Measurements from ENCODE around the gene TMEM74B. TPM values are rescaled to one million over a fixed set of nuclear protein-coding genes. Genes with fewer than 3 reads are reported as not detected.
A peak's percentile ranks its signal among the peaks of the same experiment; 100 is the strongest.

Gene TMEM74B
- total RNA-seq, 1 experiment from 2014 or later, result 4.9 TPM

DNA sequence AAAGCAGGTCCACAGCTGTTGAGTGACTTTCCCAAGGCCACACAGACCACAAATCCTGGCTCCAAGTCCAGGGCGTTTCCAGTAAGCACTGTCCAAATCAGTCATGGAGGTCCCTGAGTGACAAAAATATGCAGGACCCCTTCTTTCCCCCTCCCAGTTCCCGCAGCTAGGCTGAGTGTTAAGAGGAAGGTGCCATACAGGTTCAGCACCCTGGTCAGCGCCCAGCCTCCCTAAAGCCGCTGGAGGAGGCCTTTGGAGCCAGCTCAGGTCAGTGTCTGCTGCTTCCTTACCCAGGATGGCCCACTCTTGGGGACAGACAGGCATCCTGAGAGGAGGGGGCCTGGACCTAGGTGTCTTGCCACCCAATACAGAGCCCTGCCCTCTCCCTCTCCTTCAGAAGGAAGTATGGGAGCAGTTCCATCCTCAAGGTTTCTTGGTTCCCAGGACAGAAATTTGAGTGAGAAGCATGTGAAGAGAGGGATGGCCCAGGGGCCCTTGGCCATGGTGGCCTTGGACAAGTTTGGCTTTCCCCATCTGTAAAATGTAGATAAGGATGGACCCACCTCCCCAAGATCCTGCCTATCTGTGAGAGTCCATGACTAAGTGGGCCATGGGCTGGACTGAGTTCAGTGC, 13.2 kb downstream of the TMEM74B start:
- Histone ChIP-seq H3K27ac (ENCODE audit: insufficient read length, low read depth, low read length) (no peak overlapping the region), H4K8ac (replicated peaks; ENCODE audit: insufficient read length, low read depth, low read length) (no peak overlapping the region), H3K14ac (ENCODE audit: insufficient read depth, low read length) (no peak overlapping the region), H2BK120ac (ENCODE audit: low read depth, low read length, poor library complexity, severe bottlenecking) (no peak overlapping the region), H3K9ac (ENCODE audit: extremely low read depth, insufficient read length, low read length) (no peak overlapping the region), H3K18ac (ENCODE audit: insufficient read length, low read depth, low read length) (no peak overlapping the region), H3K4me2 (ENCODE audit: insufficient read depth, insufficient read length, low read length) (no peak overlapping the region), H3K27me3 (ENCODE audit: insufficient read depth, low read length) (no peaks in the 10 kb centered on the region), H3T11ph (ENCODE audit: low read length) (no peak overlapping the region), H4K5ac (ENCODE audit: insufficient read length, low read depth, low read length) (no peak overlapping the region), H3K4ac (ENCODE audit: low read depth, low read length) (no peak overlapping the region), H3K79me1 (ENCODE audit: insufficient read depth, low read depth, low read length, poor library complexity, severe bottlenecking) (no peaks in the 10 kb centered on the region), H2AK5ac (ENCODE audit: insufficient read length, low read length) (no peak overlapping the region), H2BK5ac (ENCODE audit: insufficient read length, low read length) (no peak overlapping the region), H2BK20ac (ENCODE audit: low read depth, low read length, poor library complexity, severe bottlenecking) (no peak overlapping the region), H3K23ac (ENCODE audit: insufficient read length, low read depth, low read length) (no peak overlapping the region), H4K91ac (ENCODE audit: insufficient read length, low read depth, low read length) (no peak overlapping the region), H3K9me3 (ENCODE audit: control insufficient read depth, low read depth, low read length) (no peaks in the 10 kb centered on the region), H2BK15ac (ENCODE audit: low read depth, low read length) (no peak overlapping the region), H2BK12ac (ENCODE audit: insufficient read length, low read depth, low read length) (no peak overlapping the region), H3K23me2 (ENCODE audit: insufficient read length, low read depth, low read length, poor library complexity, severe bottlenecking) (no peaks in the 10 kb centered on the region), H4K20me1 (ENCODE audit: control insufficient read depth, insufficient read depth, insufficient read length) (no peaks in the 10 kb centered on the region), H2AFZ (ENCODE audit: low read length) (no peak overlapping the region), H3K56ac (ENCODE audit: insufficient read length, low read depth, low read length) (no peak overlapping the region), H3K79me2 (ENCODE audit: insufficient read depth, low read length) (no peaks in the 10 kb centered on the region), H3K4me1 (ENCODE audit: insufficient read depth, low read length) (no peaks in the 10 kb centered on the region)
- Mint-ChIP-seq H3K27me3 (ENCODE audit: low read depth) (no peaks in the 10 kb centered on the region), H3K4me1 (no peaks in the 10 kb centered on the region), H3K9me3 (no peaks in the 10 kb centered on the region; a peak in 1 of 5 replicates), H3K27ac (no peak overlapping the region), H3K36me3 (ENCODE audit: insufficient read depth in 1 of 3, low read depth in 3 of 3) (peaks cover 27 to 48% (median 30%) of the 10 kb centered on the region in 3 experiments; a peak in 6 of 7 replicates), H3K4me3 (no peak overlapping the region)
- WGBS (ENCODE audit: extremely low coverage, insufficient read length, low lambda C conversion rate), result no CpG with 5 or more reads among the region's 4 CpGs
- TF ChIP-seq, protein P1, sequence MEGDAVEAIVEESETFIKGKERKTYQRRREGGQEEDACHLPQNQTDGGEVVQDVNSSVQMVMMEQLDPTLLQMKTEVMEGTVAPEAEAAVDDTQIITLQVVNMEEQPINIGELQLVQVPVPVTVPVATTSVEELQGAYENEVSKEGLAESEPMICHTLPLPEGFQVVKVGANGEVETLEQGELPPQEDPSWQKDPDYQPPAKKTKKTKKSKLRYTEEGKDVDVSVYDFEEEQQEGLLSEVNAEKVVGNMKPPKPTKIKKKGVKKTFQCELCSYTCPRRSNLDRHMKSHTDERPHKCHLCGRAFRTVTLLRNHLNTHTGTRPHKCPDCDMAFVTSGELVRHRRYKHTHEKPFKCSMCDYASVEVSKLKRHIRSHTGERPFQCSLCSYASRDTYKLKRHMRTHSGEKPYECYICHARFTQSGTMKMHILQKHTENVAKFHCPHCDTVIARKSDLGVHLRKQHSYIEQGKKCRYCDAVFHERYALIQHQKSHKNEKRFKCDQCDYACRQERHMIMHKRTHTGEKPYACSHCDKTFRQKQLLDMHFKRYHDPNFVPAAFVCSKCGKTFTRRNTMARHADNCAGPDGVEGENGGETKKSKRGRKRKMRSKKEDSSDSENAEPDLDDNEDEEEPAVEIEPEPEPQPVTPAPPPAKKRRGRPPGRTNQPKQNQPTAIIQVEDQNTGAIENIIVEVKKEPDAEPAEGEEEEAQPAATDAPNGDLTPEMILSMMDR (conservative IDR thresholded peaks at IDR 0.05), result no peak
- peak; percentile 77 for DNase-seq

Data from H9 (cell line).